Urothelium cell line (cell line): ENCODE measurements around the gene UBE2V1.
"Not testable (repeated sequence)": the region's sequence is repeated elsewhere in the genome, so short reads cannot be mapped to it uniquely, and the experiment has no call there.

Experiments used
- DNase-seq: peaks from one replicate; pipeline ENCODE4 v3.0.0; 2011; ENCODE audit warnings: low spot score, mixed read lengths
- FAIRE-seq: peaks from 2 replicates; lab custom pipeline; 2011; peaks lifted over from hg19 to GRCh38; lab: Jason Lieb, UNC

UBE2V1 gene

DNA sequence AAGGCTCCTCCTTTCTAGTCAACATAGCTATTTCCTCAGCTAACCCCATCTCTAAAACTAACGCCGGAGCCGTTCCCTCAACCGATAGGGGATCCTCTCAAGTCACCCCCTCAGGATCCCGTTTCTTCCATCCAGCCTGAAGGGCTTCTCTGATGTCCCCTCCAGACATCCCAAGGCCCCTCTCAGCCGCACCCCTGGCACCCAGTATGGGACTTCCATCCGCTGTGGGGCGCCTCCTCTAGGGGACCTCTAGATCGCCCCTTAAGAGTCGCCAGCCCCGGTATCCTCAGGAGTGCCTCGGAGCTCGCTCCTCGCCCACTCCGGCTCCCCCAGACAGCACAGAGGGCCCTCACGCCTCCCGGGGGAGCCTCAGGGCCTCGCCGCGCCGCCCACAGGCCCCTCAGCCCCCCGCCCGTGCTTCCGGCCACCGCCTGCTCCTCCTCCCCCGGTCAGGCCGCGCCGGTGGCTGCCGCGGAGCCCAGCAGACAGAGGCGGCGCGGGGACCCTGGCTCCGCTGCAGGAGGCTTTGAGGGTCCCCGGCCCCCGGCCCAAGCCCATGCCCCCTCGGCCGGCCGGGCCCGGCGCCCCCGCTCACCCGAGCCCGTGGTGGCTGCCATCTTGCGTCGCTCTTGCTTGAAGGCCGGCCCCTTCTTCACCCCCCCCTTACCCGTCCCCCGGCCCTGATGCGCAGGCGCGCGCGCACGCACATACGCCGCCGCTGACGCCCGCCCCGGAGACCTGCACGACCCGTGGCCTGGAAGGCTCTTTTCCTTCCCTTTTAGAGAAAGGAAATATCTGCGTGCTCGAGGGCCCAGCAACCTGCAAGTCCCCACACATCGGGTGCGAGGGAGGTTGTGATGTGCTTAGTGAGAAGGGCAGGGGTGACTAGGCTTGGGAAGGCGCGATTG lies at the start of gene UBE2V1:
Gene UBE2V1 (minus strand): TSS at position 639 of the 908 bp plus-strand sequence. CDS start 22 bp downstream, at position 617.
- FAIRE-seq, result no peak
- peak; percentile 99 for DNase-seq

DNA sequence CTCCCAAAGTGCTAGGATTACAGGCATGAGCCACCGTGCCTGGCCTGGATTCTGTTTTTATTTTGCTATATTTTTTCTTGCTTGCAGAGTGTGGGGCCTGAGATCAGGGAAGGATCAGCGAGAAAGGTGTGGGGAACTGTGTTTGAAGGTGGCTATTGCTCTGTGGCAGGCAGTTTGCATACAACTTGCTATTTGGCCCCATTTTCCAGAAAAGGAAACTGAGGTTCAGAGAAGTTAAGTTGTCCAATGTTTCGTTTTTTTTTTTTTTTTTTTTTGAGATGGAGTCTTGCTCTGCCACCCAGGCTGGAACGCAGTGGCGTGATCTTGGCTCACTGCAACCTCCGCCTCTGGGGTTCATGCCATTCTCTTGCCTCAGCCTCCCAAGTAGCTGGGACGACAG lies 48.5 kb upstream of the UBE2V1 start:
- DNase-seq, FAIRE-seq: not testable (repeated sequence)

DNA sequence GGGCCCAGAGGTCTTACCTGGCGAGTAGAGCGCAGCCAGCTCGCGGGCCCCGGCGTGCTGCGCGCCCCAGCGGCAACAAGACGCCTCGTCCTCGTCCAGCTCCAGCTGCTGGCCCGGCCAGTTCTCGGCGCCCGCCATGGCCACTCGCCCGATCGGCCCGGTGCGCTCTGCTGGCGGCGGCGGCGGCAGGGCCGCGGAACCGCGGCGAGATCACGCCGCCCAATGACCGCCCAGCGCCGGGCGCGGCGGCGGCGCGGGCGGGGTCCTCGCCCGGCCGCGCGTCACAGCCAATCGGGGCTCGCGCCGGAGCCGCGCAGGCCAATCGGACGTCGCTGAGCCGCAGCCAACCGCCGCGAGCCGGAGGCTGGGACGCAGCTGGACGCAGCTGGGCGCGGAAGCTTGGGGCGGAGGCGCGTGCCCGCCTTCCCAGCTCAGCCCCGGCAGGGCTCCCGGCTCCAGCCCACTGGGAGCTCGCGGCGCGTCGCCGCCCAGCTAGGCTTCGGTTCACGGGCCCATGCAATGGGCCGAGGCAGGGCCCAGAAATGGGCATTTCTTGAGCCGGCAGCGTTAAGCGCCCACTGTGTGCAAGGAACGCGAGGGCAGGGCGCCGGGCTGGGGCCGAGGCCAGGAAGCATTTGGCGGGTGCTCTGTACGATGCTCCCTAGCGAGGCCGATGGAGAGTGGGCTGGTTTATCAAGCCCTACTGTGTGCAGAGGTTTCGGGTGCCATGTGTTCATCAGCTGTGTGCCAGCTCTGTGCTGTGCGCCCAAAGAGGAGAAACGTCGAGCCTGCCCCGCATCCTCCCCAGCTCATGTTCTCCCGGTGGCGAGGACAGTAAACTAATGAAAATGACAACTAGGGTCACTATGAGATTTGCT lies 40.8 kb upstream of the UBE2V1 start, which contains the start of gene PEDS1:
Gene PEDS1 (minus strand): TSS at position 224 of the 878 bp plus-strand sequence. CDS start 86 bp downstream, at position 138.
- DNase-seq (peak; percentile 100), FAIRE-seq (no peak)

DNA sequence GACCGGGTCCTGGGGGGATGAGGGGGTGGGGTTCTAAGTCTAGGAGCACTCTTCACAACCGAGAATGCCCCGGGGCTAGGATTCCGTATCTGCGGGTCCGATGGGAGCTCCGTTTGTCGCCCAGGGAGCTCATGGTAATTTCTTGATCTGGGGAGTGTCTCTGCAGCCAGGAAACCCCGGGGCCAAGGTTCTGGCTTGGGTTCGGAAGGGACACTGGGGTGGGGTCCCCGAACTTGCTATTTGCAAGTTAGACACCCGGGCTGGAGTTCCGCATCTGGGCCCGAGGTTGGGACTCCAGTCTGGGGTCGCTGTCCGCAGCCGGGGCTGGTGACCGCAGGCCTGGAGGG lies 40.2 kb upstream of the UBE2V1 start:
- no peak for FAIRE-seq
- DNase-seq, result no peak

DNA sequence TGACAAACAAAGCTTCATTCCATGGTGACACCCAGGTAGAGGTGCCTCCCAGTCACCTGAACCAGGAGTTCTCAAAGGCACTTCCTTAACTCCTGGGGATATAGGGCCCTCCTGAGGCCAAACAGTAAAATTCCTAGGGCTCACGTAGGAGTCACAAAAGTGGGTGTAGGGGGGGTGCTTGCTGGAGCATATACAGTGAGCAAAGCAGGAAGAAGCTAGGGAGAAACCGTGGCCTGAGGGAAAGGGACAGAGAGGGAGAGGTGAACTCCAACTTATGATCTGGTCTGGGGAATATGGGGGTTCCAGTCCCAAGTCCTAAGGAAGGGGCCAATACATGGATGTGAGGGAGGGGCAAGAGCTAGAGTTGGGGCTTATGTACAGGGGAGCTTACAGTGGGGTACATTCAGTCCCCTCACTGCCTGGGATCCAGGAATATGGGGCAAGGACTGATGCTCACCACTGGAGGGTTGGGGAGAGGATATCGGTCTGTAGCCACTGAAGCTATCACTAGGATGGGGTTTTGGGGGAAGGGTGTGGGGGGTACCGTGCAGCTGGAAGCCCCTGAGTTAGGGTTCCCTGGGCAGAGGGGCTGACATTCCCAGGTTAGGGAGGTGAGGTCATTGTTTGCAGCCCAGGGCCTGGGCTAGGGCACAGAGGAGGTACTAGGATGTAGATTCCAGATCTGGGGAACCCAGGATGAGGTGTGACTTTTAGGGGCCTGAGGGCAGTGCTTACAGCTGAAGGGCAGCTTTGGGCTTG lies 39.6 kb upstream of the UBE2V1 start:
- no peak for DNase-seq
- FAIRE-seq, result no peak

DNA sequence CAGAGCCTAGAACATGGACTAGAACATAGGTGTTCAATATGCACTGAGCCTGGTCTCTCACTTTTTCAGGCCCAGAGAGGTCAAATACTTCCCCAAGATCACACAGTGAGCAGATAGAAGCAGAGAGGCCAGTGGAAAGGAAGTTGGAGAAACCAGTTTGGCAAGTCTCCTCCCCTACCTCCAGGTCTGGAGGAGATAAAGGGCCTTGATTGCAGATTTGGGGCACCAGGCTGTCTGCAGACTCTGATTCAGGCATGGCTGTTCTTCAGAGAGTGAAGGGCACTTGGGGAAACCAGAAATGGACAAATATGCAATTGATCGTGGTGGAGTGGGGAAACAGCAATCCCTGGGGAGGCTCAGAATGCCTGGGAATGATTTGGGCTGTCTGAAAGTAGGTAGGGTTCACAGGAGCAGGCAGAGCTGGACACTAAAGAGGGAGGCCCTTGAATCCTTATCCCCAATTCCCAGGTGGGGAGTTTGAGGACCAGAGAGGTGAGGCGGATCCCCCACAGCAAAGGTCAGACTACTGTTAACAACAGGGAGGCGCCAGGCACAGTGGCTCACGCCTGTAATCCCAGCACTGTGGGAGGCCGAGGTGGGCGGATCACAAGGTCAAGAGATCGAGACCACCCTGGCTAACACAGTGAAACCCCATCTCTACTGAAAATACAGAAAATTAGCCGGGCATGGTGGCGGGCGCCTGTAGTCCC lies 38.2 kb upstream of the UBE2V1 start:
- FAIRE-seq (no peak), DNase-seq (no peak)

DNA sequence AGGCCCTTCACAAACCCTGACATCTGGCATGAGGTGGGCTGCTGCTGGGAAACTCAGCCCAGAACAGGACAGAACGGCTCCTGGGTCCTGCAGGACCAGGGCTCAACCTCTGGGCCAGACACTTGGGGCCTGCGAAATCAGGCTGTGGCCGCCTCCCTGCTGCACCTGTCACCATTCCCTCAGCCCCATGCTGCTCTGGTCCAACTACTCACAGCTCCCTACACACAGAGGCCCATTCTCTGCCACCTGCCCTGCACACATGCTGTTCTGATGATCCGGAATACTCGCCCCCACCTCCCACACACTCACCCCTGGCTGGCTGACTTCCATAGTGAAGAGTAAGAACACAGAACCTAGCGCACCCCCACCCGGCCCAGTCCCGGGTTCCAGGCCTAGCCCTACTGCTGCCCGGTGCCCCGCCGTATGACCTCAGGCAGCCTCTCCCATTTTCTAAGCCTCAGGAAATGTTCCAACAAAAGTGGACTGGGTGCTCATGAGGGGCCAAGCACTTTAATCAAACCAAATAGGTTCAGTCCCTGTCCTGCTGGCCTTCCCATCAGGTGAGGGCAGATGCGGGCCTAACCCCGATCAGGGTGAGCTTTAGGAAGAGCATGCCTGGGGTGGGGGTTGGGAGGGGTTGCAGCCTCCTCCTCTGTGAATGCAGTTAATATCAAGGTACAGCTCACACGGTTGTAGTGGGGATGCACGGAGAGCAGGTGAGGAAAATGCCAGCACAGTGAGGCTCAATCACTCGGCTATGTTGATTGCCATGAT lies 36.7 kb upstream of the UBE2V1 start:
- FAIRE-seq (no peak), DNase-seq (no peak)

DNA sequence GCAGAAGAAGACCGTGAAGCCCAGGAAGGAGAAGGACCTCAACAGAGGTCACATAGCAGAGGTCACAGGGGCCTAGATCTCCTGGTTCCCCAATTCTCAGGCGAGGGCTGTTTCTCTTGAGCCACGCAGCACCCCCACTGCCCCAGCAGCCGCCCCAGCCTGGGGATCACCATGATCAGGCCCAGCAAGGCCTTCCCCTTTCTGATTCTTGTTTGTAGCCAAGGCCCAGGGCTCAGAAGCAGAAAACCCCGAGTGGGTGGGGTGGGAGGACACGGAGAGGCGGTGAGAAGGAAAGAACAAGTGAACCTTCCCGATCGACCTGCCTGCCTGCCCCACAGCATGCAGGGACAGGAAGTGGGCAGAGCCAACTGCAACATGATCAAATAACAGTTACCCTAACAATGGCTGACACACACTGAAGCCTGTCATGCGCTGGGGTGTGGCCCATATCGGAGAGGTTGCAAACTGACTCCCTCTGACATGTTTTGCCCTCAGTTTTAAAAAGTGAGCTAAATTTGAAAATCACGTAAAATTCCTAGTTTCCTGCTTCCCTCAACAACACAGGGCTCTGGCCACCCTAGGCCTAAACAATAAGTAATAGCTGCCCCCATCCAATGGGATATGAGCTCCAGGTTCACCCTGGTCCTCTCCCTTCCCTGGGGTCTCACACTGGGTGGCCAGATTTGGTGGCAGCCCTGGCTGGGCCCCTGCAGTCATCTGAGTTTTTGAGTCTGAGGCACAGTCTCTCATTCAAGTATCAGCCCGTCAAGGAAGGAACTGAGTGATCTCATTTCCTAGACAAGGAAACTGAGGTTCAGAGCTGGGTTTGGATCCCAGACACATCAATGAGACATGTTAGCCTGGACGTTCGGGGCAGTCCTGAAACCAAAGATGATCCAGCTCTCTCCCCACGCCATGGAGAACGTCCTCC lies 34.0 kb upstream of the UBE2V1 start:
- FAIRE-seq, result no peak
- no peak for DNase-seq

DNA sequence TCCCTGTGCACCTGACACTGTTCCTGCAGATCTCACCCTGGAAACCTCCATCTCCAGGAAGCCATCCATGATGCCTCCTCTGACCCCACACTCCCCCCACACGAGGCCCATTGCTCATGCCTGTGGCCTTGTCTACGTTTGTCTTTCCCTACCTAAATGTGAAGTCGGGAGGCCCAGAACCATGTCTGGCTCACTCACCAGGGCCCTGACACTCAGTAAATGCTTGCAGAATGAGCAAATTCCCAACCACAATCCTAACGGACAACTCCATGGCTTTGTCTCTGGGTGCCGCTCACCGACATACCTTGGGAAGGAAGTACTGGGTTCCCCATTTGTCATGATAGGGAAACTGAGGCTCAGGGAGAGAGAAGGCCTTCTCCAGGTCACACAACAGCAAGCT lies 33.3 kb upstream of the UBE2V1 start:
- no peak for FAIRE-seq
- DNase-seq, result no peak

DNA sequence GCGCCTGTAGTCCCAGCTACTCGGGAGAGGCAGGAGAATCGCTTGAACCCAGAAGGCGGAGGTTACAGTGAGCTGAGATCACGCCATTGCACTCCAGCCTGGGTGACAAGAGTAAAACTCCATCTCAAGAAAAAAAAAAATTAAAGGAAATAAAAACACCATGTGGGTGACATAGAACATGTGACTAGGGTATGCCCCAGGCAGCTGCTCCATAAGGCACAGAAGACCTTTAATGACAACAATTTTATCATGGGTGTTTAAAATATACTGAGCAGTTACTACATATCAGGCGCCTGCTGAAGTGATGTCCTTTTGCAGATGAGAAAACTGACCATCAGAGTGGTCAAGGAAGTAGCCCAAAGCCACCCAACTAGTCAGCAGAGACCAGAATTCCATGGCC lies 32.6 kb upstream of the UBE2V1 start:
- DNase-seq, result no peak
- no peak for FAIRE-seq

DNA sequence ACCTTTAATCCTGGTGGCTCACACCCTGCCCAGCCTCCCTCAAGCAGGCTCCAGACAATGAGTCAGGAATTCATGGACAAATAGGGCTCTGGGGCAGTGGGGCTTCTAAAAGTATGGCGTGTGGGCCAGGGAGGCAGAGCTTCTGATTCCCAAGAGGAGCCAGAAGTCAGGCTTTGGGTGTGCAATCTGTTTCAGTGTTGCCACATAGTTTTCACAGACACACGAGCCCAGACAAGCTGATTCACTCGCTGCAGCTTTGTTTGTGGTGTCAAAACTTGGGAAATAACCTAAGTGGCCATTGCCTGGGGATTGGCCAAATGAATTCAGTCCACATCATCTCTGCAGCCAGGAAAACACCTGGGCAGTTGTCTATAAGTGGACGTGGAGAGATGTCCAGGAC lies 31.4 kb upstream of the UBE2V1 start:
- FAIRE-seq (no peak), DNase-seq (no peak)

DNA sequence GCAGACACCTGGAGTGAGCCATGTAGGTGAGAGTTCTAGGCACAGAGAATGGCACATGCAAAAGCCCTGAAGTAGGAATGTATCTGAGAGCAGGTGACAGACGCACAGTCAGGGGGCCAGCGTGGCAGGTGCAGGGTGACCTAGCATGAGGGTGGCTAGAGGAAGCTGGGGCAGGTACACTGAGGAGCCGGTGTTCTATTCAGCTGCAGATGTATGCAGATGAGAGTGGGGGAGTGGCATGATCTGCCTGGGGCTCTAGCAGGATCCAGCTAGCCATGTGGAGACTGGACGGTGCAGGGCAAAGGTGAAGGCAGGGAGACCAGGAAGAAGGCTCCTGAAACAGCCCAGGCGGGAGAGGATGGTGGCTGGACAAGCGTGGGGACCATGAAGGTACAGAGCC lies 29.9 kb upstream of the UBE2V1 start:
- FAIRE-seq, result no peak
- no peak for DNase-seq

DNA sequence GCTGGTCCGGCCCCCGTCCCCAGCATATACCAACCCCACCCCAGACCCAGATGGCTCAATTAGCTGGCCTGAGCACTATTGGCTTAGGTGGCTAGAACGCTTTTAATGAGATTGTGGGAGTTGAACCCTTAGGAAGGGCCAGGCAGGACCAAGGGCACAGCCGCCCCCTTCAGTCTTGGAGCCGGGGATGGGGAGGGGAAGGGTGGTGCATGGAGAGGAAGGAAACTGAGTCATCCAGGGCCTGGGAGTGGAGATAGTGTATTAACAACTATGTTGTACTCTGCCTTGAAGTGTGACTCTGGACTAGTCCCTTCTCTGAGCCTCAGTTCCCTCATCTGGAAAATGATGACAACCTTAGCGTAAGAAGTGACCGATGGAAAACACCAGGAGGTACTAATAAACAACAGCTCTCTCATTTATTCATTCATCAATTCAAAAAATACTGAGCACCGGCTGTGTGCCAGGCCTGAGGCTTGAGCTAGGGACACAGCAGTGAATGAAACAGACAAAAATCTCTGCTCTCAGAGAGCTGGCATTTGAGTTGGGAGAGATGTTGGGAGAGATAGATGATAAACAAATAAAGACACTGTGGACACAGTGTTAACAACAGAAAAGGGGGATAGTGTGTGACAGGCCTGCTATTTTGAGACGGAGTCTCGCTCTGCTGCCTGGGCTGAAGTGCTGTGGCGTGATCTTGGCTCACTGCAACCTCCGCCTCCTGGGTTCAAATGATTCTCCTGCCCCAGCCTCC lies 29.0 kb upstream of the UBE2V1 start:
- no peak for DNase-seq
- no peak for FAIRE-seq

DNA sequence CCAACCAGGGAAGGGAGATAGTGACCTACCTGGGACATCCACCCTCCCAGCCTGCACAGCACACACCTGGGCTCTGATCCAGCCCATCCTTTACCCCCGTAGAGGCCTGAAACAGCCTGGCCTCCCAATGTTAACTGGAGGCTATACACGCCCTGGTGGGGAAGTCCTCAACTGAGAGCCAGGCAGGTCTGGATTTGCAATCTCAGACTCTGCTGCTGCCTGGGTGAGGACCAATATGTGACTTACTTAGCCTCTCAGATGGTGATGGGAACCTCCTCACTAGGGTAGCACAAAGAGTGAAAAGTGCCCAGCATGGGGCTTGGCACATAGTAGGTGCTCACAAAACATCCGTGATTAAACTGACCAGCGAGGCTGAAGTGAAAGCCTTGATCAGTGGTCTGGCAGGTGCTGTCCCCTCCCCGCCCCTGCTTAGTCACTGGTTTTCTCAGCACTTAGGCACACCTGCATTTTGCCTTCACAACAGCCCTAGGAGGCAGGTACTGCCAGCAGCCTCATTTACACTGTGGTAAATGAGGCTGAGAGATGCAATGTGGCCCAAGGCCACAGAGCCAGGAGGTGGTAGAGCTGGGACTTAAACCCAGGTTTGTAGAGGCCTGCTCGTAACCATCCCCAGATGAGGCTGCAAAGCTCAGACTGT lies 28.2 kb upstream of the UBE2V1 start:
- FAIRE-seq (no peak), DNase-seq (no peak)

DNA sequence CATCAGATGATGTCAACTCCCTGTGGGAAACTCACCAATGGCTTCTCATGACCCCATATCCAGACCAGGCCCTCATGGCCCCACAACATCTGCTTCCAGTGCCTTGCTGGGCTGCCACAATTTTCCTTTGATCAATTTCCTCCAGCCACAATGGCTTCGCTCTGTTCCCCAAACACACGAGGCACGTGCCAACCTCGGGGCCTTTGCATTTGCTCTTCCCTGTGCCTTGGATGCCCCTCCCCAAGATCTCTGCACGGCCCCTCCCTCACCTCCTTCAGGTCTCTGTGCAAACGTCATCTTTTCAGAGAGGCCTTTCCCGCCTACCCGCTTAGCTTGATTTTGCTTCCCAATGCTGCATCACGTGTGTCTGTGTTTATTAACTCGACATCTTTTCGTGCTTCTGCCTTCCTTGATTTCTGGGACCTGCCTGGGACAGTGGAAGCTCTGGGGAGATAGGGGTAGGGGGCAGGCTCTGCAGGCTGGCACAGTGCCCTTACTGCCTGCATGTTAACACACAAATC lies 27.4 kb upstream of the UBE2V1 start:
- DNase-seq (no peak), FAIRE-seq (no peak)

DNA sequence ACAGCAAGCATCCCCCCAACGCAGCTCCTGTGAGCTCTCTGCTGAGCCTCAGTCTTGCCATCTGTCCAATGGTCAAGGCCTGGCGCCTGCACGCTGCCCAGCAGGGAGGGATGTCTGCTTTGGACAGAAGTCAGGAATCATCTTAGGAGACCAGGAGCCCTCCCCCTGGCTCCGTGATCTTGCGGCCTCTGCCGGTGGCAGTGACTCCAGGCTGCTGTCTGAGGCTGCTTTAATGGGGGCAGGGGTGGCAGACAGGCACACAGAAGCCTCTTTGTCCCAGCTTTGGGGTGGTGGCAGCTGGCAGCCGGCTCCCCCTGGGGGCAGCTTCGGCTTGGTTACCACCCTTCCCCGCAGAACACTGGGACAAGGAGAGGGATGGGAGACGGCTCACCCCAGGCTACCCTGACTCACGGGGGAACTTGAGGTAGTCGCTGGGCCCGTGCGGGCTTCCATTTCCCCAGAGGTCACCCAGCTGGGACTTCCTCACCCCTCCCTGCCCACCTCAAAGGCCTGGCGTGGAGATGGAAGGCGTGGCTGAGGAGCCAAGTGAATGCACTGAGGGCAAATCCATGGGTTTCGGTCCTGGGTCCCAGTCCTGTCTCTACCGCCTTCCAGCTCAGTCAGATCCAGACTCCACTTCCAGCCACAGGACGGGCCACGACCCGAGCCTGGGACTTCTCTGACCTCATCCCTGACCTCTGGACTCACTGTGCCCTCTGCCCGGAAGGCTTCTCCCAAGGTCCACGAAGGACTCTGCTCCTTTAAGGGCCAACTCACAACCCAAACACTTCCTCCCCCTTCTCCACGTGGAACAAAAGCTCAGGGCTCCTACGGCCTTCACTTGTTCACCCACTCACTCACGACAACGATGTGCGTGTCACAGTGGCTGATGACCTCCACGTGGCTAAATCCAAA lies 25.8 kb upstream of the UBE2V1 start:
- peak; percentile 79 for DNase-seq
- peak; percentile 37 for FAIRE-seq
